ENCODE results near the gene CCNB1IP1.
"Not testable (repeated sequence)": the region's sequence is repeated elsewhere in the genome, so short reads cannot be mapped to it uniquely, and the experiment has no call there.

CCNB1IP1 gene

GRCh38 chr14:20332788-20333493, at the start of gene CCNB1IP1:
TSS of gene CCNB1IP1 (minus strand) at chr14:20333279. CDS start at chr14:20316523, 16,756 bp downstream.
- peak; percentile 57 for DNase-seq

- no peak for DNase-seq
Measured at GRCh38 chr14:20382526-20382925, 49.4 kb upstream of the CCNB1IP1 start.

- no peak for DNase-seq
Measured at GRCh38 chr14:20381341-20381740, 48.3 kb upstream of the CCNB1IP1 start.

GRCh38 chr14:20380681-20381080, 47.6 kb upstream of the CCNB1IP1 start:
- no peak for DNase-seq

GRCh38 chr14:20379743-20380142, 46.7 kb upstream of the CCNB1IP1 start:
- DNase-seq: no peak

GRCh38 chr14:20377171-20377570, 44.1 kb upstream of the CCNB1IP1 start:
- no peak for DNase-seq

- DNase-seq: no peak
Measured at GRCh38 chr14:20376071-20376588, 43.1 kb upstream of the CCNB1IP1 start.

GRCh38 chr14:20375471-20375870, 42.4 kb upstream of the CCNB1IP1 start:
- no peak for DNase-seq

- DNase-seq: no peak
Measured at GRCh38 chr14:20372796-20373195, 39.7 kb upstream of the CCNB1IP1 start.

GRCh38 chr14:20365928-20366327, 32.8 kb upstream of the CCNB1IP1 start:
- no peak for DNase-seq

GRCh38 chr14:20358474-20358873, 25.4 kb upstream of the CCNB1IP1 start:
- DNase-seq: not testable (repeated sequence)

- no peak for DNase-seq
Measured at GRCh38 chr14:20356422-20356821, 23.3 kb upstream of the CCNB1IP1 start.

- DNase-seq: no peak
Measured at GRCh38 chr14:20350860-20351259, 17.8 kb upstream of the CCNB1IP1 start.

- no peak for DNase-seq
Measured at GRCh38 chr14:20350282-20350681, 17.2 kb upstream of the CCNB1IP1 start.

- DNase-seq: no peak
Measured at GRCh38 chr14:20347747-20348146, 14.7 kb upstream of the CCNB1IP1 start.

- no peak for DNase-seq
Measured at GRCh38 chr14:20346713-20347112, 13.6 kb upstream of the CCNB1IP1 start.

GRCh38 chr14:20345366-20345765, 12.3 kb upstream of the CCNB1IP1 start:
- no peak for DNase-seq

GRCh38 chr14:20343862-20344220, 10.8 kb upstream of the CCNB1IP1 start:
- DNase-seq: no peak

GRCh38 chr14:20343092-20343861, 10.2 kb upstream of the CCNB1IP1 start, which contains the start of gene PARP2:
TSS of gene PARP2 (plus strand) at chr14:20343635. CDS start at chr14:20343642, 7 bp downstream.
- peak; percentile 98 for DNase-seq

- no peak for DNase-seq
Measured at GRCh38 chr14:20341646-20342045, 8.6 kb upstream of the CCNB1IP1 start.

GRCh38 chr14:20341032-20341431, 8.0 kb upstream of the CCNB1IP1 start:
- DNase-seq: not testable (repeated sequence)

- DNase-seq: no peak
Measured at GRCh38 chr14:20334017-20334416, 938 bp upstream of the CCNB1IP1 start.

GRCh38 chr14:20333494-20333841, 389 bp upstream of the CCNB1IP1 start:
- DNase-seq: no peak

GRCh38 chr14:20332431-20332787, 670 bp downstream of the CCNB1IP1 start:
- DNase-seq: no peak
